ENCODE data around the gene THAP4. TPM values are rescaled to one million over a fixed set of nuclear protein-coding genes. Genes with fewer than 3 reads are reported as not detected.

Gene THAP4
- total RNA-seq, 1 experiment from 2014 or later = 94.8 TPM

- peaks cover 53% of the 10 kb centered on the region for H4K20me1 ChIP-seq (ENCODE audit: insufficient read depth)
- H2AFZ ChIP-seq = no peak overlapping the region
- TF ChIP-seq EZH2 (IDR thresholded peaks at IDR 0.05; ENCODE audit: low read depth) (no peak), CTCF (conservative IDR thresholded peaks at IDR 0.05) (no peak)
- H3K9me3 ChIP-seq (ENCODE audit: insufficient read depth, low read depth) = no peaks in the 10 kb centered on the region
- intact Hi-C loops (cut with micrococcal nuclease; ENCODE audit: unreplicated experiment) = no loop called here
- ChIA-PET POLR2A (ENCODE audit: unreplicated experiment) (no interaction called here), CTCF (no interaction called here)
- 0 out of 2 replicates have a peak, but pooled peaks cover 7% of the 10 kb centered on the region for H3K36me3 ChIP-seq (ENCODE audit: low read depth)
- peaks cover 10% of the 10 kb centered on the region for H3F3A ChIP-seq (ENCODE audit: insufficient read depth, low read depth)
- H3K27me3 ChIP-seq (ENCODE audit: insufficient read depth, low read depth) = no peaks in the 10 kb centered on the region
- peaks cover 55% of the 10 kb centered on the region for H3K79me2 ChIP-seq (ENCODE audit: low read depth)
- no TSS peak for BruUV-seq (replicated peaks)
- no peak overlapping the region for H3K4me3 ChIP-seq
- H3K4me2 ChIP-seq = no peak overlapping the region
- no peak for DNase-seq
- no peaks in the 10 kb centered on the region for H3K4me1 ChIP-seq (replicated peaks; ENCODE audit: insufficient read depth)
- H3K9me2 ChIP-seq (ENCODE audit: insufficient read depth) = no peaks in the 10 kb centered on the region
- no peak overlapping the region for H3K27ac ChIP-seq
Observed at GRCh38 chr2:241616168-241617125, 20.5 kb downstream of the THAP4 start.

GRCh38 chr2:241615522-241616052 lies 21.4 kb downstream of the THAP4 start:
- Histone ChIP-seq H4K20me1 (ENCODE audit: insufficient read depth) (peaks cover 57% of the 10 kb centered on the region), H3K4me2 (no peak overlapping the region), H3F3A (ENCODE audit: insufficient read depth, low read depth) (peaks cover 2% of the 10 kb centered on the region), H3K9me3 (ENCODE audit: insufficient read depth, low read depth) (no peaks in the 10 kb centered on the region), H3K4me1 (replicated peaks; ENCODE audit: insufficient read depth) (no peaks in the 10 kb centered on the region), H2AFZ (no peak overlapping the region), H3K27me3 (ENCODE audit: insufficient read depth, low read depth) (no peaks in the 10 kb centered on the region), H3K27ac (no peak overlapping the region), H3K36me3 (ENCODE audit: low read depth) (0 out of 2 replicates have a peak, but pooled peaks cover 4% of the 10 kb centered on the region), H3K4me3 (no peak overlapping the region), H3K79me2 (ENCODE audit: low read depth) (peaks cover 59% of the 10 kb centered on the region), H3K9me2 (ENCODE audit: insufficient read depth) (no peaks in the 10 kb centered on the region)
- DNase-seq = no peak
- no TSS peak for BruUV-seq (replicated peaks)
- ChIA-PET CTCF (no interaction called here), POLR2A (ENCODE audit: unreplicated experiment) (no interaction called here)
- TF ChIP-seq EZH2 (IDR thresholded peaks at IDR 0.05; ENCODE audit: low read depth) (no peak), CTCF (conservative IDR thresholded peaks at IDR 0.05) (no peak)
- intact Hi-C loops (cut with micrococcal nuclease; ENCODE audit: unreplicated experiment) = no loop called here

GRCh38 chr2:241615041-241615440 lies 21.9 kb downstream of the THAP4 start:
- TF ChIP-seq CTCF (conservative IDR thresholded peaks at IDR 0.05) (no peak), EZH2 (IDR thresholded peaks at IDR 0.05; ENCODE audit: low read depth) (no peak)
- intact Hi-C loops (cut with micrococcal nuclease; ENCODE audit: unreplicated experiment) = no loop called here
- Histone ChIP-seq H4K20me1 (ENCODE audit: insufficient read depth) (peaks cover 57% of the 10 kb centered on the region), H3K27ac (no peak overlapping the region), H3K79me2 (ENCODE audit: low read depth) (peaks cover 60% of the 10 kb centered on the region), H3K36me3 (ENCODE audit: low read depth) (0 out of 2 replicates have a peak, but pooled peaks cover 3% of the 10 kb centered on the region), H3K27me3 (ENCODE audit: insufficient read depth, low read depth) (no peaks in the 10 kb centered on the region), H3K4me1 (replicated peaks; ENCODE audit: insufficient read depth) (no peaks in the 10 kb centered on the region), H3K4me3 (no peak overlapping the region), H3F3A (ENCODE audit: insufficient read depth, low read depth) (no peaks in the 10 kb centered on the region), H3K9me2 (ENCODE audit: insufficient read depth) (no peaks in the 10 kb centered on the region), H2AFZ (no peak overlapping the region), H3K9me3 (ENCODE audit: insufficient read depth, low read depth) (no peaks in the 10 kb centered on the region), H3K4me2 (no peak overlapping the region)
- CTCF ChIA-PET = no interaction called here
- POLR2A ChIA-PET (ENCODE audit: unreplicated experiment) = no interaction called here
- BruUV-seq (replicated peaks) = no TSS peak
- no peak for DNase-seq

All from PC-9 (cell line).